Stomach smooth muscle (tissue), 2 donors: ENCODE measurements around the gene PODXL2.

Source experiments
- H3K27ac ChIP-seq: one replicate; pipeline ENCODE4 v1.7.0; 2013; ENCODE audit warnings: mild to moderate bottlenecking, low read length, inconsistent platforms
- H3K27me3 ChIP-seq, 2 donors: one replicate each; pipeline ENCODE4 v1.7.0; 2013; ENCODE audit warnings: low read length in 2 of 2; ENCODE audit not compliant: insufficient read depth in 2 of 2, control insufficient read depth in 1 of 2
- H3K36me3 ChIP-seq, 2 donors: one replicate each; pipeline ENCODE4 v1.7.0; 2013; ENCODE audit warnings: low read length in 2 of 2; ENCODE audit not compliant: control insufficient read depth in 2 of 2, insufficient read depth in 2 of 2
- H3K4me1 ChIP-seq: one replicate; pipeline ENCODE4 v1.7.0; 2013; ENCODE audit warnings: low read length; ENCODE audit not compliant: control insufficient read depth, insufficient read depth
- H3K4me3 ChIP-seq, 2 donors: one replicate each; pipeline ENCODE4 v1.7.0; 2013; ENCODE audit warnings: low read length in 2 of 2
- H3K9ac ChIP-seq, 2 donors: one replicate each; pipeline ENCODE4 v1.7.0; 2013; ENCODE audit warnings: low read length in 2 of 2, mild to moderate bottlenecking in 1 of 2
- H3K9me3 ChIP-seq, 2 donors: one replicate each; pipeline ENCODE4 v1.7.0; 2013; ENCODE audit warnings: low read length in 2 of 2; ENCODE audit not compliant: control insufficient read depth in 2 of 2
- donor health status: healthy.
- donor health status: Pancreatic carcinoma.

The PODXL2 gene

DNA sequence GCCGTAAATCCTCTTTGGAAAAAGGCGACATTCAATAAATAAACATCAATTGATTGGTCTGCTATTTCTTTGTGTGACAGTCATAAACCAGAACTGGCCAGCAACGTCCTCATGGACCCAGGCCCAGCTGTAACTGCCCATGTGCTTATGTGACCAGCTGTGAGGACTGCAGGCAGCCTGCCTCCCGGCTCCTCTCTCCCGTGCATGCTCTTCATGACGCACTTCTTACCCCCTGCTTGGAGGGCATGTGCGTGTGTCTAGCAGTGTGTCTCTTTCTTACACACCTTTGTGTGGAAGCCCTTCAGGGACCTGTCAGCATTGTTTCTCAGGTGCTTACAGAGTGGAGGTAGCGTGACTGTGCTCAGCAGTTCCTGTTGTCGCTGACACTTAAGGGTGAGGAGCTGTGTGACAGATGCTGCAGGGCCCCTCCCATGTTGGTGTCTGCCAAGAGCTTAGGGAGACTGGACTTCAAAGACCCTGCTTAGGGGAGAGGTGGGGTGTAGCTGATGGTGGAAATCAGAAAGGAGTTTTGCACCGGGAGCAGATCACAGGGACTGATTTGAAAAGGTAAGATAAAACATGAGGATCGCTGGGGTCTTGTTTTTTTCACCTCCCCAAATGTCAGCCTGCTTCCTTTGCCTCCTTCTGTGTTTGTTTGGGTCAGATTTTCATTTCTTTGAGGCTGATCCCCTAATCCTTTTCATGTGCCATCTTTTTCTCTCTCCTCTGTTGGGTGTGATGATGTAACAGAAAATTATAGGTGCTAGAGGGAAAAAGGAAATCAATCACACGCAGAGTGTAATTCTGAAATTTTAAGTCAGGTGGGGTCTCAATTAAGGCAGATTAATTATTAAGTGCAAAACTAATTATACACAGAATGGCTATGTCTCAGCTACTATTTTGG lies 2.1 kb downstream of the PODXL2 start:
- Histone ChIP-seq H3K36me3 (no peaks in the 10 kb centered on the region), H3K9ac (no peak overlapping the region), H3K4me3 (no peak overlapping the region)

DNA sequence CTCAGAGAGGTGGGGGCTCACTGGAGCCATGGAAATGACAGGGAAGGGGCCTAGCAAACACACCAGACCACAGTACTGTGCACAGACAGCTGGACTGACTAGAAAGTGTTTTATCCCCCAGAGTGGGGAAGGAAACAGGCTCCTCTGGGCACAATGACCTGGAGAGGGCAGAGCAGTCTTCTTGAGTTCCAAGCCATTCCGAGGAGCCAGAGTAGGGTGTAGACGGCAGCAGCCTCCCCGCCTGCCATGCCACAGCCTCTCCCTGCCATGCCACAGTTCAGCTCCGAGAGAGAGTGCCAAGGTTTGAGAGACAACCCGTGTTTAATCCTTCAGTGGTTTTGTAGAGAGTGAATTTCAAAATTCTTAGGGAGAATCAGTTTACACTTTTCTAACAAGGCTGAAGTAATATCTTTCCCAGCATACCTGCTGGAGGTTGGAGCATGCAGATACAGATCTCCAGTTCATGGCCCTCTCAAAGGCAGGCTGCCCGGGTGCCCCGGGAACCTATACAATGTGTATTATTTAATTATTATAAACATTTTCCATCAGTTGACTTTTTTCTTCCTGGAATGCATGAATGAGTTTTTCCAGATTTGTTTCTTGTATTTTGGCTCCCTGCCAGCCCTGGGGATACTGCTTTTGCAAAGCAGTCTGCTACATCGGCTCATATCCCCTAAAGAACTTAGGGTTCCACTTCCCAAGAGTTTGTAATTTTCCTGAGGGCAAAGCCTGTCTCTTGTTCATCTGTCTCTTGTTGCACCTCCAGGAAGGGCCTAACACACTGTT lies 3.2 kb downstream of the PODXL2 start:
- no peak overlapping the region for H3K27ac ChIP-seq
- H3K4me3 ChIP-seq: no peak overlapping the region
- H3K27me3 ChIP-seq: peaks cover 0 to 7% of the 10 kb centered on the region in 2 donors
- no peaks in the 10 kb centered on the region for H3K36me3 ChIP-seq
- H3K9ac ChIP-seq: no peak overlapping the region
- peaks cover 12% of the 10 kb centered on the region for H3K4me1 ChIP-seq
- H3K9me3 ChIP-seq: no peaks in the 10 kb centered on the region

More for the DNA sequence above, 2.1 kb downstream of the PODXL2 start:
- Histone ChIP-seq H3K27ac (no peak overlapping the region), H3K27me3 (peaks cover 0 to 7% of the 10 kb centered on the region in 2 donors), H3K9me3 (no peaks in the 10 kb centered on the region), H3K4me1 (peaks cover 12% of the 10 kb centered on the region)

DNA sequence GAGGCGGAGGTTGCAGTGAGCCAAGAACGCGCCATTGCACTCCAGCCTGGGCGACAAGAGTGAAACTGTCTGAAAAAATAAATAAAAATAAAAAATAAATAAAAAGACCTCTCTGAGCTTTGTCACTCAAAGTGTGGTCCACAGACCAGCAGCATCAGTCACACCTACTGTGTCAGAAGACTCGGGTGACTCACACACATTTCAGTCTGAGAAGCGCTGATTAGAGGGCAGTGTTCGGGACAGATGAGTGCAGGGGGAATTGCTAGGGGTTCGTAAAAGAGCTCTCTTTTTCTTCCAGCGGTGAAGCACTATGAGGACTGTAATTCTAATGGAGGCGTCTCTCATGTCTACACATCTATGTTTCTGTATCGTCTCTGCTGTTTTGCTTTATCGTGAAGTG lies 5.7 kb downstream of the PODXL2 start:
- Histone ChIP-seq H3K27me3 (peaks cover 0 to 7% of the 10 kb centered on the region in 2 donors), H3K36me3 (no peaks in the 10 kb centered on the region), H3K4me3 (no peak overlapping the region), H3K4me1 (peaks cover 9% of the 10 kb centered on the region), H3K27ac (no peak overlapping the region), H3K9ac (no peak overlapping the region), H3K9me3 (no peaks in the 10 kb centered on the region)

DNA sequence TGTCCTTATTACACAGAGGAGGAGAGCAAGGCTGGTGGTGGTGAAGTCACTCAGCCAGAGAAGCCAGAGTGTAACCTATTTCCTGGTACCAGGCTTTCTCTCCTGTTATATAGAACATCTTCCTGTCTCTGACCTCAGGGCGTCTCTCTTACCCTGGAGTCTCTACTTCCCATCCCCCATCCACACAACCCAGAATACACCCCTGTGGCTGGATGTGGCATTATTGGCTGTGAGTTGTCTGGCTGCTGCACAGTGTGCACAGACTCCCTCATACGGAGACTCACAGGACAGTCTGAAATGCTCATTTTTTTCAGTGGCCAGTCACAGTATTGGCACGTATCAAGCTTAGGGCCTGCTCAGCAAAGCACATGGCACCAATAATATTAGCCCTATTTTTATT lies 8.6 kb downstream of the PODXL2 start:
- H3K9me3 ChIP-seq: no peaks in the 10 kb centered on the region
- H3K4me3 ChIP-seq: no peak overlapping the region
- no peaks in the 10 kb centered on the region for H3K36me3 ChIP-seq
- no peak overlapping the region for H3K9ac ChIP-seq
- no peak overlapping the region for H3K27ac ChIP-seq
- peaks cover 0 to 3% of the 10 kb centered on the region in 2 donors for H3K27me3 ChIP-seq
- no peaks in the 10 kb centered on the region for H3K4me1 ChIP-seq

DNA sequence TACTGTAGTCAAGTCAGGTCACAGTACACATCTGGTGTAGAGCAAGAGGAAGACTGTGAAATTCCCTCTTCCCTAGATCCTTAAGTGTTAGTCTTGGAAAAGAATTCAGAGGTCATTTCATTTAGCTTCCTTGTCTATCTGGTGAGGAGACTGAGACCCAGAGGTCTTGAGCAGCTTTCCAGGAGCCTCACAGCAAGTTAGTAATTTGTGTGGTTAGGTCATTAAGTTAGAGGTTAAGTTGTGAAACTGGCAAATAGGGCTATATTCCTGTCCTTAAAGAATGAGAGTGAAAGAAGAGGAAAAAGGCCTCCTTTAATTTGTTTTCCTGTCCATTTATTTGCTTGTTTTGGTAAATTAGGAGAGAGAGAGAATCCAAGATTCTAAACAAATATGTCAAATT lies 9.0 kb downstream of the PODXL2 start:
- H3K4me1 ChIP-seq: no peaks in the 10 kb centered on the region
- no peak overlapping the region for H3K4me3 ChIP-seq
- no peak overlapping the region for H3K27ac ChIP-seq
- no peaks in the 10 kb centered on the region for H3K9me3 ChIP-seq
- H3K36me3 ChIP-seq: no peaks in the 10 kb centered on the region
- no peak overlapping the region for H3K9ac ChIP-seq
- H3K27me3 ChIP-seq: peaks cover 0 to 3% of the 10 kb centered on the region in 2 donors

DNA sequence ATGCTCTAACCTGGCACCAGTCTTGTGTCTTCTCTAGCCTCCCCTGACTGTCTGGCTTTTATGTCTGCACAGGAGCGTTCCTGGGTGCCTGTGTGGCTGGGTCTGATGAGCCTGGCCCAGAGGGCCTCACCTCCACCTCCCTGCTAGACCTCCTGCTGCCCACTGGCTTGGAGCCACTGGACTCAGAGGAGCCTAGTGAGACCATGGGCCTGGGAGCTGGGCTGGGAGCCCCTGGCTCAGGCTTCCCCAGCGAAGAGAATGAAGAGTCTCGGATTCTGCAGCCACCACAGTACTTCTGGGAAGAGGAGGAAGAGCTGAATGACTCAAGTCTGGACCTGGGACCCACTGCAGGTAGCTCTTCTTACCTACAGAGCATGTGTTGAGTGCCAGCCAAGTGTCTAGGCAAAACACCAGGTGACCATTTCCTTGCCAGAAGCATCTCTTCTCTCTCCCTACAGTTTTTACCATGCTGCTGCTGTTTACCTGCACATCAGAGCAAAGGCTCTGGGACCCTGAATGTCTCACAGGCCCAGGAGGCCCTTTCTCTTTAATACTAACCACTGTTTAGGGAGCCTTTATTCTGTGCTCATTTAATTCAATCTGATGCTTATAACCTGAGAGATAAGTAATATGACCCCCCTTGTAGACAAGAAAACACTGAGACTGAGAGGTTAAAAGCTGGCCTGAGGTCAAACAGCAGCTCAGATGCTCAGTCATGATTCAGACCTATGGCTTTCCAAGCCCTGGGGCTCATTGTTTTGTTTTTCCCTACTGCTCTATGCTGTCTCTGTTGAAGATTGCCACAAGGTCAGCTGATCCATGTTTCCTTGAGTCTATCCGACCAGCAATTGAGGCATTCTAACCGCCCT lies 10.4 kb downstream of the PODXL2 start:
- Histone ChIP-seq H3K36me3 (no peaks in the 10 kb centered on the region), H3K27me3 (peaks cover 0 to 3% of the 10 kb centered on the region in 2 donors), H3K27ac (no peak overlapping the region), H3K9me3 (no peaks in the 10 kb centered on the region), H3K9ac (no peak overlapping the region), H3K4me3 (no peak overlapping the region), H3K4me1 (no peaks in the 10 kb centered on the region)

DNA sequence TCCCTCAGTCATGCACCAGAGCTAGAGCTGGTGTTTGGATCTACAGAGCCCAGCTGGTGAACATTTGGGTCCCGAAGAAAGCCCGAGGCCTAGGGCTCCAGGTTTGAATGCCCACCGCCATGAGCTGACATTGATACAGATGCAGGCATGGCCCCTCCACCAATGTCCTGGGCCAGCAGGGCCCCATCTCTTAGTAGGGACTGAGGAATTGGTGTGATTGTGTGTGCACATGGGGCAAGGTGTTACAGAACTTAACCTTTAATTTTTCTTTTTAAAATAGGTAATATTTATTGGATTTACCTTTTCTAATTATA lies 11.0 kb downstream of the PODXL2 start:
- H3K4me1 ChIP-seq: no peaks in the 10 kb centered on the region
- no peak overlapping the region for H3K4me3 ChIP-seq
- H3K36me3 ChIP-seq: no peaks in the 10 kb centered on the region
- H3K9me3 ChIP-seq: no peaks in the 10 kb centered on the region
- H3K27ac ChIP-seq: no peak overlapping the region
- H3K27me3 ChIP-seq: no peaks in the 10 kb centered on the region
- H3K9ac ChIP-seq: no peak overlapping the region

DNA sequence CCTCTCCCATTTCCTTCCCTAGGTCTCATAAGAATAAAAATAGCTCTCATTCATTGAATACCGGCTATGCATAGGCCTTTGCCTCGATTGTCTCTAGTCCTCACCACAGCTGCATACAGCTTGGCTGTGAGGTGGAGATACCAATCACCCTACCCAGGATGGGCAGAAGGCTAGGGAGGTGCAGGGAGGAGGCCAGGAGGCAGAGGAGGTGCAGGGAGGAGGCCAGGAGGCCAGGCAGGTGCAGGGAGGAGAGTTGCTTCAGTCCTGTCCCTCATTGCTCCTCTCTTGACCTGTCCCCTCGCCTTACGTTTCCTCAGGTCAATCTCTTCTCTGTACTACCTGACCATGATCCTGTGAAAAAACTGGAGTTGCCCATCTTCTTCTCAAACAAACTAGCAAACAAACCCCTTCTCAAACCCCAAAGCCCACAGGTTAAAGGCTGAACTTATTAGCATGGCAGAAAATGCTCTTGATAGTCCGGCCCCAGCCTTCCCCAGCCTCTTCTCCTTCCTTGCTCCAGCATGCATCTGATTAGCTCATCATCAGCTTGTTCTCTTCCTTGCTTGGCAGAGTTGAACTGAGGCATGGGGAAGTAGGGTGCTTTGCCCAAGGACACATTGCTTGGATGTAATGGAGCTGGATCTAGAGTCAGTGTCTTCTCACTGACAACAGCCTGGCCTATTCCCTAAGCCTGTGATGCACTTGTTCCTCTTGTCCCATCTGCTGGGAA lies 15.8 kb downstream of the PODXL2 start:
- H3K9ac ChIP-seq: no peak overlapping the region
- no peak overlapping the region for H3K27ac ChIP-seq
- no peaks in the 10 kb centered on the region for H3K9me3 ChIP-seq
- no peaks in the 10 kb centered on the region for H3K36me3 ChIP-seq
- no peak overlapping the region for H3K4me3 ChIP-seq
- H3K4me1 ChIP-seq: no peaks in the 10 kb centered on the region
- no peaks in the 10 kb centered on the region for H3K27me3 ChIP-seq

DNA sequence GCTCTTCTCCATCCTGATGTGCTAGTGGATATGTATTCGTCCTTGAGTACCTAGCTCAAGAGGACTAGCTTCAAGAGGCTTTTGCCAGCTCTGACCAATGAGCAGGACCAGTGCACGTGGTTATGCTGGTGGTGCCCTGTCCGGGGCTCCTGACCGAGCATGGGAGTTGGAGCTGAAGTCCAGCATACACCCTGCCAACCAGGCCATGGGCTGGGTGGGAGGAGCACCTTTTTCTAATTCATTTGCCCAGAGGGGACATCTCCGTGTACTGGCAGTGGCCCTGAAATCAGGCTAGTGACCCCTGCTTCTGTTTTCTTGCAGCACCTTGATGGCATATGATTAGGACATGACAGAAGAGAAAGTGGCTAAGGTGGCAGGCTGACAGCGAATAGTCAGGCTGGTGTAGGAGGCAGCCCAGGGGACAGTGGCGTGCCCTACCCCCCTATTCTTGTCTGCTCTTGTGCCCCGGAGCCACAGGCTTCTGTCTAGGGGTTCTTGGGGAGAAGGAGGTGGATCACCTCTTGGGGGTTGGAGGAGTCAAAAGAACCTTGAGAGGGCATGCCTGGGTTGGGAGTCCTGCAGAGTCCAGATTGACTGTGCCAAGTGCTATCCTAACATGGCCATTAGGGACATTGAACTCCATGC lies 16.5 kb downstream of the PODXL2 start:
- Histone ChIP-seq H3K27ac (no peak overlapping the region), H3K9me3 (no peaks in the 10 kb centered on the region), H3K9ac (no peak overlapping the region), H3K4me3 (no peak overlapping the region), H3K36me3 (no peaks in the 10 kb centered on the region), H3K27me3 (no peaks in the 10 kb centered on the region), H3K4me1 (no peaks in the 10 kb centered on the region)
